Thyroid gland (tissue), 4 donors: ENCODE measurements around the gene BRAF.

Source experiments
- CTCF ChIP-seq, 6 experiments: fragments of 200-600 bp in 3 of 6; fragments of 450-650 bp in 3 of 6; sonication (generic) in 3 of 6; IDR thresholded peaks; one replicate each; pipeline ENCODE4 v1.5.1; 2016 to 2019; ENCODE audit warnings: antibody characterized with exemption in 6 of 6, mild to moderate bottlenecking in 2 of 6, inconsistent platforms in 1 of 6, moderate library complexity in 1 of 6
- POLR2A ChIP-seq, 2 donors: fragments of 450-650 bp; IDR thresholded peaks; one replicate each; pipeline ENCODE4 v1.6.1; 2017; ENCODE audit warnings: antibody characterized with exemption in 2 of 2, mild to moderate bottlenecking in 2 of 2, moderate library complexity in 1 of 2

GRCh38 chr7:140680886-140681285 is 243.8 kb downstream of the BRAF start:
- TF ChIP-seq POLR2A (IDR thresholded peaks at IDR 0.05) = no peak
- no peak for TF ChIP-seq CTCF (IDR thresholded peaks at IDR 0.05)
